Measurements from ENCODE around the gene CDK19. TPM values are rescaled to one million over a fixed set of nuclear protein-coding genes. Genes with fewer than 3 reads are reported as not detected.

The CDK19 gene
- total RNA-seq, 1 experiment from 2014 or later = 11.7 TPM

- Mint-ChIP-seq H3K4me3 (no peak overlapping the region), H3K9me3 (peaks cover 13% of the 10 kb centered on the region), H3K4me1 (peaks cover 21% of the 10 kb centered on the region), H3K36me3 (peaks cover 10% of the 10 kb centered on the region), H3K27me3 (ENCODE audit: low read depth) (no peaks in the 10 kb centered on the region), H3K27ac (no peak overlapping the region)
- ATAC-seq (no peak), DNase-seq (ENCODE audit: low spot score) (no peak)
- no peak for TF ChIP-seq ZSCAN18 (CRISPR knock-in tag; IDR thresholded peaks at IDR 0.05)
- TF ChIP-seq JUN (CRISPR knock-in tag; IDR thresholded peaks at IDR 0.05) = no peak
- TF ChIP-seq STAT6 (CRISPR knock-in tag; conservative IDR thresholded peaks at IDR 0.05; ENCODE audit: low read depth) = no peak
- TF ChIP-seq ATF3 (CRISPR knock-in tag; conservative IDR thresholded peaks at IDR 0.05) = no peak
- TF ChIP-seq ZNF232 (CRISPR knock-in tag; IDR thresholded peaks at IDR 0.05) = no peak
- no peak for TF ChIP-seq RORB (CRISPR knock-in tag; IDR thresholded peaks at IDR 0.05)
- TF ChIP-seq ETV6 (CRISPR knock-in tag; IDR thresholded peaks at IDR 0.05) = no peak
- CTCF ChIA-PET = interaction anchor here (0.6 to 1.3 kb wide), 2 partner anchors 42 to 105 kb away, joined by 3 to 4 read pairs; no protein-coding TSS in a partner anchor
- POLR2A ChIA-PET = no interaction called here
Measured at GRCh38 chr6:110690106-110690654, 125.1 kb downstream of the CDK19 start.

GRCh38 chr6:110689275-110689935, 125.9 kb downstream of the CDK19 start:
- CTCF ChIA-PET = interaction anchor here (0.6 to 1.4 kb wide), 3 partner anchors 106 to 1879 kb away, joined by 3 to 4 read pairs (median 3); no protein-coding TSS in a partner anchor
- DNase-seq (ENCODE audit: low spot score) = no peak

More at GRCh38 chr6:110689275-110689935, 125.9 kb downstream of the CDK19 start:
- H3K4me1 Mint-ChIP-seq = peaks cover 23% of the 10 kb centered on the region
- no peak overlapping the region for H3K27ac Mint-ChIP-seq
- no peaks in the 10 kb centered on the region for H3K27me3 Mint-ChIP-seq (ENCODE audit: low read depth)
- no peak overlapping the region for H3K4me3 Mint-ChIP-seq
- no peak for TF ChIP-seq IRF1 (CRISPR knock-in tag; IDR thresholded peaks at IDR 0.05)
- no peak for TF ChIP-seq ATF2 (CRISPR knock-in tag; IDR thresholded peaks at IDR 0.05; ENCODE audit: borderline replicate concordance, low read depth)
- TF ChIP-seq ZNF121 (CRISPR knock-in tag; IDR thresholded peaks at IDR 0.05) = no peak
- no peak for TF ChIP-seq OVOL2 (CRISPR knock-in tag; IDR thresholded peaks at IDR 0.05; ENCODE audit: borderline replicate concordance)
- no peak for TF ChIP-seq HMGA2 (CRISPR knock-in tag; IDR thresholded peaks at IDR 0.05)
- no peak for TF ChIP-seq E2F1 (CRISPR knock-in tag; IDR thresholded peaks at IDR 0.05)
- TF ChIP-seq GTF2I (CRISPR knock-in tag; conservative IDR thresholded peaks at IDR 0.05) = no peak
- peak; percentile 83 for ATAC-seq
- H3K9me3 Mint-ChIP-seq = peaks cover 8% of the 10 kb centered on the region
- H3K36me3 Mint-ChIP-seq = peaks cover 6% of the 10 kb centered on the region
- POLR2A ChIA-PET = no interaction called here

All from WTC11 (cell line).